Measurements from ENCODE around the gene C15orf39.

C15orf39 gene

GRCh38 chr15:75195766-75196241 lies 5.9 kb upstream of the C15orf39 start:
- Histone ChIP-seq H3K4me2 (ENCODE audit: low read length) (no peak overlapping the region), H3K9ac (ENCODE audit: low read length) (no peak overlapping the region), H3K27me3 (ENCODE audit: low read depth, low read length) (peaks cover 32% of the 10 kb centered on the region), H3K4me3 (ENCODE audit: low read length) (no peak overlapping the region), H3K79me2 (ENCODE audit: low read length) (no peaks in the 10 kb centered on the region), H4K20me1 (ENCODE audit: insufficient read depth, low read length) (no peaks in the 10 kb centered on the region), H2AFZ (ENCODE audit: low read depth, low read length) (no peak overlapping the region), H3K4me1 (ENCODE audit: low read length) (peaks cover 40% of the 10 kb centered on the region), H3K9me3 (ENCODE audit: insufficient read depth, low read length) (0 out of 2 replicates have a peak, but pooled peaks cover 3% of the 10 kb centered on the region), H3K36me3 (replicated peaks; ENCODE audit: low read depth, low read length) (no peaks in the 10 kb centered on the region), H3K27ac (ENCODE audit: low read length) (no peak overlapping the region)
- no peak for TF ChIP-seq EZH2phosphoT487 (IDR thresholded peaks at IDR 0.05; ENCODE audit: low read depth)

- Histone ChIP-seq H3K27me3 (ENCODE audit: low read depth, low read length) (peaks cover 33% of the 10 kb centered on the region), H3K9me3 (ENCODE audit: insufficient read depth, low read length) (no peaks in the 10 kb centered on the region), H3K27ac (ENCODE audit: low read length) (no peak overlapping the region), H3K4me2 (ENCODE audit: low read length) (no peak overlapping the region), H4K20me1 (ENCODE audit: insufficient read depth, low read length) (no peaks in the 10 kb centered on the region), H3K9ac (ENCODE audit: low read length) (no peak overlapping the region), H3K4me3 (ENCODE audit: low read length) (no peak overlapping the region), H3K79me2 (ENCODE audit: low read length) (peaks cover 2% of the 10 kb centered on the region), H3K4me1 (ENCODE audit: low read length) (peaks cover 45% of the 10 kb centered on the region), H2AFZ (ENCODE audit: low read depth, low read length) (no peak overlapping the region), H3K36me3 (replicated peaks; ENCODE audit: low read depth, low read length) (no peaks in the 10 kb centered on the region)
- no peak for TF ChIP-seq EZH2phosphoT487 (IDR thresholded peaks at IDR 0.05; ENCODE audit: low read depth)
Observed at GRCh38 chr15:75197062-75197630, 4.5 kb upstream of the C15orf39 start.

- peaks cover 9% of the 10 kb centered on the region for H4K20me1 ChIP-seq (ENCODE audit: insufficient read depth, low read length)
- no peak overlapping the region for H3K4me3 ChIP-seq (ENCODE audit: low read length)
Observed at GRCh38 chr15:75198560-75199356, 2.9 kb upstream of the C15orf39 start.

GRCh38 chr15:75199357-75199940 lies 2.2 kb upstream of the C15orf39 start:
- H3K9me3 ChIP-seq (ENCODE audit: insufficient read depth, low read length): no peaks in the 10 kb centered on the region
- no peak overlapping the region for H2AFZ ChIP-seq (ENCODE audit: low read depth, low read length)
- H3K4me1 ChIP-seq (ENCODE audit: low read length): peaks cover 50% of the 10 kb centered on the region
- H3K4me3 ChIP-seq (ENCODE audit: low read length): no peak overlapping the region
- TF ChIP-seq CTCF (IDR thresholded peaks at IDR 0.05; ENCODE audit: low read depth, low read length): no peak
- TF ChIP-seq EZH2phosphoT487 (IDR thresholded peaks at IDR 0.05; ENCODE audit: low read depth): no peak
- H3K27me3 ChIP-seq (ENCODE audit: low read depth, low read length): peaks cover 27% of the 10 kb centered on the region
- H3K9ac ChIP-seq (ENCODE audit: low read length): no peak overlapping the region
- peaks cover 25% of the 10 kb centered on the region for H3K79me2 ChIP-seq (ENCODE audit: low read length)
- H3K4me2 ChIP-seq (ENCODE audit: low read length): no peak overlapping the region
- no peaks in the 10 kb centered on the region for H3K36me3 ChIP-seq (replicated peaks; ENCODE audit: low read depth, low read length)
- peaks cover 16% of the 10 kb centered on the region for H4K20me1 ChIP-seq (ENCODE audit: insufficient read depth, low read length)
- H3K27ac ChIP-seq (ENCODE audit: low read length): no peak overlapping the region

More at GRCh38 chr15:75198560-75199356, 2.9 kb upstream of the C15orf39 start:
- H2AFZ ChIP-seq (ENCODE audit: low read depth, low read length): no peak overlapping the region
- H3K9me3 ChIP-seq (ENCODE audit: insufficient read depth, low read length): no peaks in the 10 kb centered on the region
- no peak overlapping the region for H3K9ac ChIP-seq (ENCODE audit: low read length)
- no peaks in the 10 kb centered on the region for H3K36me3 ChIP-seq (replicated peaks; ENCODE audit: low read depth, low read length)
- H3K4me2 ChIP-seq (ENCODE audit: low read length): peak overlapping the region; percentile 10; the same call in 1 of the 2 replicates
- H3K79me2 ChIP-seq (ENCODE audit: low read length): peaks cover 18% of the 10 kb centered on the region
- peaks cover 27% of the 10 kb centered on the region for H3K27me3 ChIP-seq (ENCODE audit: low read depth, low read length)
- TF ChIP-seq EZH2phosphoT487 (IDR thresholded peaks at IDR 0.05; ENCODE audit: low read depth) (no peak), CTCF (IDR thresholded peaks at IDR 0.05; ENCODE audit: low read depth, low read length) (no peak)
- H3K4me1 ChIP-seq (ENCODE audit: low read length): peaks cover 48% of the 10 kb centered on the region
- no peak overlapping the region for H3K27ac ChIP-seq (ENCODE audit: low read length)

Measured in OCI-LY3 (cell line).